H1 (cell line): ENCODE measurements around the gene INPP5A. TPM values are rescaled to one million over a fixed set of nuclear protein-coding genes. Genes with fewer than 3 reads are reported as not detected.

Experiments used
- CTCF ChIP-seq, 3 experiments: IDR thresholded peaks; 1 replicate in 2 of 3; 2 replicates in 1 of 3; pipeline versions ENCODE4 v1.5.1 to v1.6.1; 2011; ENCODE audit warnings: low read length in 3 of 3, mild to moderate bottlenecking in 3 of 3, inconsistent platforms in 2 of 3, low read depth in 1 of 3, moderate library complexity in 1 of 3; ENCODE audit not compliant: insufficient read depth in 1 of 3; ENCODE audit errors: control extremely low read depth in 1 of 3
- polyA plus RNA-seq, 7 experiments: library from polyadenylated mRNA; depleted of rRNA in 3 of 7; stranded (reverse) in 5 of 7; unstranded in 2 of 7; fragments of >200 nt in 5 of 7; fragments of 200-250 nt in 2 of 7; gene quantifications; 1 replicate in 5 of 7; 2 replicates in 1 of 7; 4 replicates in 1 of 7; pipeline versions ENCODE4 v1.2.1 to v1.2.3, GENCODE V29; 2011 to 2013; ENCODE audit warnings: missing spikeins in 2 of 7, mixed read lengths in 2 of 7
- total RNA-seq: library from RNA; stranded (reverse); fragmentation: NEBNext Ultra II Directional; extraction: Animal tissue kit (Norgen Biotek cat#: 25700); gene quantifications from 2 replicates; pipeline ENCODE4 v1.2.1, GENCODE V29; 2021

The INPP5A gene
- total and polyA plus RNA-seq, 2 of the 8 experiments (the other 6 are each of a cell fraction or from before 2014, with no cell fraction given): 19.7 to 27.5 TPM

DNA sequence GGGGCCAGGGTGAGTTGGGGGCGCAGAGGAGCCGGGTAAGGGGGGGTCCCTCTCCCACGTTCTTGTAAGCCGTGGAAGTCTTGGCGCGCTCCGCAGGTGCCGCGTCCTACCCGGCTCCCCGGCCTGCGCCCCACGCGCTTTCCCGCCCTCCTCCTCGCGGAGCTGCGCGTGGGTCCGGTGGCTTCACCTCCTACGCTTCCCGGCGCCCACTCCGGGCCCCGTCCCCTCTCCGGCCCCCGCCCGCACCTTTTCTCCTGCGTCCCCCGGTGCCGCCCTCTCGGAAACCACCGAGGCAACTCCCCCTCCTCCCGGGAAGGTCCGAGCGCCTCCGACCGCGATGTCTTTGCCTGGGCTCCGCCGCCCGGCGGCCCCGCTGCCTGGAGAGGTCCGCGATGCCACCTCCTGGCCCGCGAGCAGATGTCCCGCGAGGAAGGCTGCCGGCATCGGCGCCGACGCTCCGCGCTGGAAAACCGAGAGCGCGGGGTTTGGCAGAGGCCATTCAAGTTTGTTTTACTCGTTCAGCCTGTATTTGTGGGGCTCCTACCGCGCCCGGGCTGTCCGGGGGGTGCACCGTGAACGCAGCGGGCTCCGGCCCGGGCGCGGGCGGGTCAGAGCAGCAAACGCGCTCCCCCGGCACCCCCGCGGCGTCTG, 250.7 kb downstream of the INPP5A start (continued):
- peak in 1 of 3 experiments; percentile 14; a peak in 1 of 4 replicates for TF ChIP-seq CTCF (IDR thresholded peaks at IDR 0.05; ENCODE audit: control extremely low read depth in 1 of 3, insufficient read depth in 1 of 3, low read depth in 1 of 3, low read length in 3 of 3)
